Measurements from ENCODE around the gene EIF4A2. TPM values are rescaled to one million over a fixed set of nuclear protein-coding genes. Genes with fewer than 3 reads are reported as not detected.

EIF4A2 gene
- total and polyA plus RNA-seq, 10 of the 15 experiments (the other 5 are each of a cell fraction or from before 2014, with no cell fraction given) = 154 to 680 (median 259) TPM

- TF ChIP-seq, protein P1, sequence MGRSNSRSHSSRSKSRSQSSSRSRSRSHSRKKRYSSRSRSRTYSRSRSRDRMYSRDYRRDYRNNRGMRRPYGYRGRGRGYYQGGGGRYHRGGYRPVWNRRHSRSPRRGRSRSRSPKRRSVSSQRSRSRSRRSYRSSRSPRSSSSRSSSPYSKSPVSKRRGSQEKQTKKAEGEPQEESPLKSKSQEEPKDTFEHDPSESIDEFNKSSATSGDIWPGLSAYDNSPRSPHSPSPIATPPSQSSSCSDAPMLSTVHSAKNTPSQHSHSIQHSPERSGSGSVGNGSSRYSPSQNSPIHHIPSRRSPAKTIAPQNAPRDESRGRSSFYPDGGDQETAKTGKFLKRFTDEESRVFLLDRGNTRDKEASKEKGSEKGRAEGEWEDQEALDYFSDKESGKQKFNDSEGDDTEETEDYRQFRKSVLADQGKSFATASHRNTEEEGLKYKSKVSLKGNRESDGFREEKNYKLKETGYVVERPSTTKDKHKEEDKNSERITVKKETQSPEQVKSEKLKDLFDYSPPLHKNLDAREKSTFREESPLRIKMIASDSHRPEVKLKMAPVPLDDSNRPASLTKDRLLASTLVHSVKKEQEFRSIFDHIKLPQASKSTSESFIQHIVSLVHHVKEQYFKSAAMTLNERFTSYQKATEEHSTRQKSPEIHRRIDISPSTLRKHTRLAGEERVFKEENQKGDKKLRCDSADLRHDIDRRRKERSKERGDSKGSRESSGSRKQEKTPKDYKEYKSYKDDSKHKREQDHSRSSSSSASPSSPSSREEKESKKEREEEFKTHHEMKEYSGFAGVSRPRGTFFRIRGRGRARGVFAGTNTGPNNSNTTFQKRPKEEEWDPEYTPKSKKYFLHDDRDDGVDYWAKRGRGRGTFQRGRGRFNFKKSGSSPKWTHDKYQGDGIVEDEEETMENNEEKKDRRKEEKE (IDR thresholded peaks at IDR 0.05) = no peak
- TF ChIP-seq HCFC1 (IDR thresholded peaks at IDR 0.05; ENCODE audit: low read length) = no peak
- TF ChIP-seq EED (IDR thresholded peaks at IDR 0.05; ENCODE audit: low read depth) = no peak
- TF ChIP-seq NFYA (IDR thresholded peaks at IDR 0.05; ENCODE audit: borderline replicate concordance, low read depth, low read length) = no peak
These were observed 24.0 kb upstream of the EIF4A2 start (continued) for GRCh38 chr3:186759231-186759930.

- Histone ChIP-seq H3K79me2 (ENCODE audit: control insufficient read depth, insufficient read depth, low read length) (no peaks in the 10 kb centered on the region), H3K4me2 (ENCODE audit: control insufficient read depth, insufficient read depth) (no peak overlapping the region), H4K20me1 (ENCODE audit: control insufficient read depth, insufficient read depth) (no peaks in the 10 kb centered on the region), H3K36me3 (ENCODE audit: control insufficient read depth in 2 of 2, insufficient read depth in 2 of 2, low read length in 1 of 2) (no peaks in the 10 kb centered on the region), H3K9me3 (replicated peaks; ENCODE audit: control insufficient read depth, insufficient read depth, low read length) (no peaks in the 10 kb centered on the region), H3K4me3 (no peak overlapping the region), H2AFZ (ENCODE audit: control insufficient read depth, low read depth, low read length) (no peak overlapping the region), H3K9ac (ENCODE audit: control insufficient read depth, insufficient read depth, low read length) (no peak overlapping the region), H3K4me1 (ENCODE audit: control insufficient read depth, insufficient read depth, low read length) (no peaks in the 10 kb centered on the region), H3K27ac (ENCODE audit: control insufficient read depth, insufficient read depth) (no peak overlapping the region), H3K27me3 (replicated peaks in 1 of 2; ENCODE audit: control insufficient read depth in 2 of 2, insufficient read depth in 2 of 2, low read length in 1 of 2) (no peaks in the 10 kb centered on the region)
- FAIRE-seq (no peak), DNase-seq (ENCODE audit: low read depth, low spot score) (no peak), ATAC-seq (no peak)
- 70% methylated on average over 10 of the region's 10 CpGs for WGBS (ENCODE audit: insufficient coverage, insufficient replicate concordance, low lambda C conversion rate, missing lambda C conversion rate)
- intact Hi-C loops (cut with micrococcal nuclease; ENCODE audit: unreplicated experiment) (no loop called here), in situ Hi-C loops (cut with MboI) (no loop called here)
- ChIA-PET SMC1A (ENCODE audit: uncharacterized antibody, unreplicated experiment) (interaction anchor here (1.1 kb wide), 1 partner anchor 12 kb away, joined by 3 read pairs; no protein-coding TSS in a partner anchor), CTCF (no interaction called here), POLR2A (no interaction called here), RAD21 (ENCODE audit: unreplicated experiment) (no interaction called here)
- no TSS peak for BruUV-seq (replicated peaks)
- TF ChIP-seq HCFC1 (IDR thresholded peaks at IDR 0.05; ENCODE audit: low read length) (no peak), ZNF24 (IDR thresholded peaks at IDR 0.05) (no peak), JUND (IDR thresholded peaks at IDR 0.05; ENCODE audit: low read depth, low read length) (no peak), TCF12 (IDR thresholded peaks at IDR 0.05; ENCODE audit: low read depth, low read length) (no peak)
These were observed 23.1 kb upstream of the EIF4A2 start for GRCh38 chr3:186760141-186760833.

Measured in GM12878 (cell line).